ENCODE results near the gene SIAH1. TPM values are rescaled to one million over a fixed set of nuclear protein-coding genes. Genes with fewer than 3 reads are reported as not detected.

SIAH1 gene
- total and polyA plus RNA-seq, 2 experiments from 2014 or later = 26.9 to 46.4 TPM

DNA sequence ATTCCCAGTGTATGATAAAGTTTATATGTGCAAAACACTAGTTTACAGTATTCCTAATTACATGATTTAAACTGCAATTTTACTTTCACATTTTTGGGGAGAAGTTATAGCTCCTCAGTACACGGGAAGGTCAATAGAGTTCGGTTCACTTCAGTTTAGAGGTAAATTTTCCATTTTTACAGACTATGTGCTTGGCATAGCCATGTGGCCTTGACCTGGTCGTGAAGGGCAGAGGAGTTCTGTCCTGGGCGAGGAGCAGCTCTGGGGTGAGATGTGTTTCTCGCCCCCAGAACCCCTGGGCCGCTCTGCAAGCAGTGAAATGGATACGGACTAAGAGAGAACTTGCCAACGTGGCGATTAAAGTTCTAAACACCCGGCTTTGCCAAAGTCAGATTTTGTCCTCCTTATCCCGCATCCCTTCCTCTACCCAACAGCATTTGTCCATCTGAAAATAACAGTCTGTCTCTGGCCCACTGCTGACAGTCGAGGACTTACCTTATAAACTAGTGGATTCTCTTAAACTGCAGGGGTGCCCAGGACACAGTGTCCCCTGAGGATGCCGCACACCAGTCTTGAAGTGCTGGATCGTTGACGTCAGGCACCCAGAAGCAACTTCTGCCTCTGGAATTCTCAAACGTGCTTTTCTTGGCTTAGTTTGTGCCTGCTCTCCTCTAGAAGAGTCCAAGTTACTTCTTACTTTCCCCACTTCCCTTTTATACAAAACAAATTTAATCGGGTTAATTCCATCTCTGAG, 1.5 kb upstream of the SIAH1 start:
- H3K4me1 ChIP-seq (ENCODE audit: low read depth) = peaks cover 7% of the 10 kb centered on the region
- H3K27ac ChIP-seq = no peak overlapping the region
- peaks cover 2% of the 10 kb centered on the region for H3K36me3 ChIP-seq
- no peaks in the 10 kb centered on the region for H3K9me3 ChIP-seq (ENCODE audit: low read depth)
- no peak for DNase-seq (ENCODE audit: low read depth in 1 of 2, low spot score in 1 of 2)
- H3K4me3 ChIP-seq = no peak overlapping the region
- TF ChIP-seq, protein P1, sequence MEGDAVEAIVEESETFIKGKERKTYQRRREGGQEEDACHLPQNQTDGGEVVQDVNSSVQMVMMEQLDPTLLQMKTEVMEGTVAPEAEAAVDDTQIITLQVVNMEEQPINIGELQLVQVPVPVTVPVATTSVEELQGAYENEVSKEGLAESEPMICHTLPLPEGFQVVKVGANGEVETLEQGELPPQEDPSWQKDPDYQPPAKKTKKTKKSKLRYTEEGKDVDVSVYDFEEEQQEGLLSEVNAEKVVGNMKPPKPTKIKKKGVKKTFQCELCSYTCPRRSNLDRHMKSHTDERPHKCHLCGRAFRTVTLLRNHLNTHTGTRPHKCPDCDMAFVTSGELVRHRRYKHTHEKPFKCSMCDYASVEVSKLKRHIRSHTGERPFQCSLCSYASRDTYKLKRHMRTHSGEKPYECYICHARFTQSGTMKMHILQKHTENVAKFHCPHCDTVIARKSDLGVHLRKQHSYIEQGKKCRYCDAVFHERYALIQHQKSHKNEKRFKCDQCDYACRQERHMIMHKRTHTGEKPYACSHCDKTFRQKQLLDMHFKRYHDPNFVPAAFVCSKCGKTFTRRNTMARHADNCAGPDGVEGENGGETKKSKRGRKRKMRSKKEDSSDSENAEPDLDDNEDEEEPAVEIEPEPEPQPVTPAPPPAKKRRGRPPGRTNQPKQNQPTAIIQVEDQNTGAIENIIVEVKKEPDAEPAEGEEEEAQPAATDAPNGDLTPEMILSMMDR (IDR thresholded peaks at IDR 0.05; ENCODE audit: low read depth, low read length) = no peak
- H3K27me3 ChIP-seq = no peaks in the 10 kb centered on the region

DNA sequence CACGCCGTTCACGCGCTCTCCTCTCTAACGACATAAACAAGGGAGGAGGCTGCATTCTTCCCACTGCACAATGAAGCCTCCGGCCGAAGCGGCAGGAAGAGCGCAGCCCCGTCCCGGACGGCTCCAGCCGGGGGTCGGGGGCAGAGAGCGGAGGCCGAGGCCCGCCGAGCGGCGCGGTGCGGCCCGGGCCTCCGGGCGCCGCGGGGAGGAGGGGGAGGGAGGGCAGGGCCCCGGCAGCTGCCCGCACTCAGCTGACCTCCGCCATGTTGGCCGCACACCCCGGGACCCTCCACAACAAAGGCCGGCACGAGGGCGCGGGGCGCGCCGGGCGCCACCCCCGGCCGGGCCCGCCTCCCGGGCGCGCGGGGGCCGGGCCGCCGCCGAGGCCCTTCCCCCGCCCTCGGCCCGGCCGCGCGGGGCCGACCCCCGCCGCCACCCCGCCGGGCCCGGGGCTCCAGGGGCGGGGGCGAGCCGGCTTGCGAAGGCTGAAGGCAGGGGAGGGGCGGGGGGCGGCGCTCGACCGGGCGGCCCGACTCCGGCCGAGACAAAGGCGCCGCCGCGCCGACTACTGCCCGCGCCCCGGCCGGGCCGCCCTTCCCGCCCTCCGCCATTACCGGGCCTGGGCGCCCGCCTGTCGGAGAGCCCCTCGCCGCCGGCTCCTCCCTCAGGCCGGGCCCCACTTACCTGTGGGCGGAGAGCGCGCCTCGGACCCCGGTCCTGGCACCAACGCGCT, 527 bp downstream of the SIAH1 start:
- Histone ChIP-seq H3K27ac (peak overlapping the region; percentile 100), H3K36me3 (peaks cover 2% of the 10 kb centered on the region), H3K4me1 (ENCODE audit: low read depth) (peaks cover 11% of the 10 kb centered on the region), H3K27me3 (no peaks in the 10 kb centered on the region), H3K4me3 (peak overlapping the region; percentile 99), H3K9me3 (ENCODE audit: low read depth) (no peaks in the 10 kb centered on the region)
- TF ChIP-seq, protein P1 (IDR thresholded peaks at IDR 0.05; ENCODE audit: low read depth, low read length) = no peak
- DNase-seq (ENCODE audit: low read depth in 1 of 2, low spot score in 1 of 2) = peak; percentile 75 to 85

DNA sequence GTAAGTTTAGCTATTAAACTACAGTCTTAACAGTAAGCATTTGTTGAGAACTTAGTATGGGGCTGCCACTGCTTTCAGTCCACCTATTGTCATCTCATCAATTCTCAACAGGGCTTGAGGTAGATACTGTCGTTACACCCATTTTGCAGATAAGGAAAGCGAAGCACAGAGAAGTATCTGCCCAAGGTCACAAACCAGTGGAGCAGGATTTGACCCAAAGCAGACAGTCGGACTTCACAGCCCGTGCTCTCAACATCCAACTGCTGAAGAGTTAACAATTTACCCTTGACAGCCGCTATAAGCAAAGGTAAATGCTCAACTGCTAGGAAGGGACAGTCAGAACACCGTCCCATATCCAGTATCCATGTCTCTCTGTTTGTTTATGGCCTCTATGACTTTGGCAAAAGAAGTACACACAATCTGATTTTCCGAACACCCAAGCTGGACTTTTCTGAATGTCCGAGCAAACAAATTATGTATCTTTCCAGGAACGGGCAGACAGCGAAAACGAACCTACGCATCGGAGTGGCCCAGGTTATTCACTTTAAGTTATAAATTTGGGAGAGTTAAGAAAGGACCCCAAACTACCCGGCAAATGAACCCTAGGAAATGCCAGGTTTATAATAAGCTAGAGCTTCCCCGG, 1.2 kb downstream of the SIAH1 start:
- DNase-seq (ENCODE audit: low read depth in 1 of 2, low spot score in 1 of 2) = peak in 1 of 2 donors; percentile 31
- H3K9me3 ChIP-seq (ENCODE audit: low read depth) = no peaks in the 10 kb centered on the region
- peak overlapping the region; percentile 100 for H3K27ac ChIP-seq
- peaks cover 2% of the 10 kb centered on the region for H3K36me3 ChIP-seq
- peaks cover 18% of the 10 kb centered on the region for H3K4me1 ChIP-seq (ENCODE audit: low read depth)
- TF ChIP-seq, protein P1 (IDR thresholded peaks at IDR 0.05; ENCODE audit: low read depth, low read length) = no peak
- H3K27me3 ChIP-seq = no peaks in the 10 kb centered on the region
- H3K4me3 ChIP-seq = peak overlapping the region; percentile 80

DNA sequence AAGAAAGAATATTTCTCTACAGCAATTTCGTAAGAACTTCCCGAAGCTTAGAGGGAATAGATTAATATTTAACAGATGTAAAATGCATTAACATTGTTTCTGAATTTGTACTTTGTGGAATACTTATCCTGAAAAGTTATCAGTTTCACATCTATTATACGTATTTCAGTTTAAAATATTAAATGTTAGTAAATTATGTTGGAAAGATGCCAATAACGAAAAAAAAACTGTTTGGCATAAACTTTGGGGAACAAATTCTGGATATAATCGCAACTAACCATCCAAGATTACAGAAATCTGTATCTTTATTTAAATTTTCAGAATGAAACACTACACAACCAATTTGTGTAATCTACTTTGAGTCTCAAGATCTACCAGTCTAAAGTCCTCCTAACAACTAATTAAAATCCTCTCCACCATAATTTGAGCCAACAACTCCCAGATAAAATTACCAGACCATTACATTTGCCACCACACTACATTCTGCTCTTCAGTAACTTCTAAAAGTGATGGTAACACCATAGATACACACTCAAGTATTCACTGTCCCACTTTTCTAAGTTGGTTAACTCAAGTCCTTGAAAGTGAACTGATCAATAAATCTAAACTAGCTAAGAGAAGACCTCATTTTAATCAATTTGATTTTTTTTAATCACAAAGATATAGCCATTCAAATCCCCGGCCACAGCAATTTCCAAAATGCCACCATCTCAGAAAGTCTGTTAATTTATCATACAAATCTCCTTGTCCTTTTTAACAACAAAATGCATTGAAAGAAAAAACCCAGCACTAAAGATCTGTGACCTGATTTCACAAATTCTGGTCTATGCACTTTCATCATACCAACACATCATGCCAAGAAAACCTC, 2.0 kb downstream of the SIAH1 start:
- TF ChIP-seq, protein P1 (IDR thresholded peaks at IDR 0.05; ENCODE audit: low read depth, low read length) = no peak
- Histone ChIP-seq H3K27ac (peak overlapping the region; percentile 100), H3K4me3 (peak overlapping the region; percentile 80), H3K4me1 (ENCODE audit: low read depth) (peaks cover 22% of the 10 kb centered on the region), H3K27me3 (no peaks in the 10 kb centered on the region), H3K36me3 (peaks cover 2% of the 10 kb centered on the region), H3K9me3 (ENCODE audit: low read depth) (no peaks in the 10 kb centered on the region)
- peak in 1 of 2 donors; percentile 63 for DNase-seq (ENCODE audit: low read depth in 1 of 2, low spot score in 1 of 2)

DNA sequence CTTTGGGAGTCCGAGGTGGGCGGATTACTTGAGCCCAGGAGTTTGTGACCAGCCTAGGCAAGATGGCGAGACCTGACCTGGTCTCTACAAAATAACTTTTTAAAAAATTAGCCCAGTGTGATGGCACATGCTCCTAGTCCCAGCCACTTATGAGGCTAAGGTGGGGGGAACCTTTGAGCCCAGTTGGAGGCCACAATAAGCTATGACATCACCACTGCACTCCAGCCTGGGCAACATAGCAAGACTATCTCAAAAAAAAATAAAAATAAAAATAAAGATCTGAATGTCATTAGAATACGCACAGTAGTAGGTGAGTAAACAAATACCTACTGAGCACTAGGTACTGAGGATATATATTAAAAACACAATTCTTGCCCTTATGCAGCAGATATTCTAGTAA, 3.1 kb downstream of the SIAH1 start:
- Histone ChIP-seq H3K4me1 (ENCODE audit: low read depth) (peaks cover 22% of the 10 kb centered on the region), H3K36me3 (peaks cover 2% of the 10 kb centered on the region), H3K9me3 (ENCODE audit: low read depth) (no peaks in the 10 kb centered on the region), H3K4me3 (no peak overlapping the region), H3K27ac (no peak overlapping the region), H3K27me3 (no peaks in the 10 kb centered on the region)
- no peak for DNase-seq (ENCODE audit: low read depth in 1 of 2, low spot score in 1 of 2)
- TF ChIP-seq, protein P1 (IDR thresholded peaks at IDR 0.05; ENCODE audit: low read depth, low read length) = no peak

All from cardiac muscle cell (in vitro differentiated cells and primary cell).